ENCODE measurements around the gene STUM. TPM values are rescaled to one million over a fixed set of nuclear protein-coding genes. Genes with fewer than 3 reads are reported as not detected.

STUM gene
- total RNA-seq, 2 donors from 2014 or later: 1.0 to 3.2 TPM

- Histone ChIP-seq H3K27ac (no peak overlapping the region), H3K27me3 (no peaks in the 10 kb centered on the region), H3K4me3 (no peak overlapping the region), H3K9ac (ENCODE audit: low read depth in 2 of 2, low read length in 2 of 2) (no peak overlapping the region), H3K9me3 (no peaks in the 10 kb centered on the region), H3K36me3 (no peaks in the 10 kb centered on the region), H3K4me1 (no peaks in the 10 kb centered on the region)
- TF ChIP-seq CTCF (IDR thresholded peaks at IDR 0.05): no peak
- intact Hi-C loops (cut with DNase I): no loop called here
- no peak for DNase-seq
Observed at GRCh38 chr1:226599636-226600238, 51.2 kb downstream of the STUM start.

- H3K9me3 ChIP-seq: no peaks in the 10 kb centered on the region
- H3K27me3 ChIP-seq: no peaks in the 10 kb centered on the region
- H3K36me3 ChIP-seq: no peaks in the 10 kb centered on the region
- H3K9ac ChIP-seq (ENCODE audit: low read depth in 2 of 2, low read length in 2 of 2): no peak overlapping the region
- TF ChIP-seq CTCF (IDR thresholded peaks at IDR 0.05): no peak
- H3K4me3 ChIP-seq: no peak overlapping the region
- intact Hi-C loops (cut with DNase I): no loop called here
- H3K27ac ChIP-seq: no peak overlapping the region
- no peaks in the 10 kb centered on the region for H3K4me1 ChIP-seq
- no peak for DNase-seq
Observed at GRCh38 chr1:226600254-226600653, 51.7 kb downstream of the STUM start.

GRCh38 chr1:226601456-226601855 is 52.9 kb downstream of the STUM start:
- H3K4me3 ChIP-seq: no peak overlapping the region
- no peaks in the 10 kb centered on the region for H3K4me1 ChIP-seq
- intact Hi-C loops (cut with DNase I): no loop called here
- no peak overlapping the region for H3K27ac ChIP-seq
- no peaks in the 10 kb centered on the region for H3K27me3 ChIP-seq
- TF ChIP-seq CTCF (IDR thresholded peaks at IDR 0.05): no peak
- no peak overlapping the region for H3K9ac ChIP-seq (ENCODE audit: low read depth in 2 of 2, low read length in 2 of 2)
- H3K36me3 ChIP-seq: no peaks in the 10 kb centered on the region
- H3K9me3 ChIP-seq: no peaks in the 10 kb centered on the region
- no peak for DNase-seq

GRCh38 chr1:226602186-226603021 is 53.8 kb downstream of the STUM start:
- no peak for TF ChIP-seq CTCF (IDR thresholded peaks at IDR 0.05)
- peak overlapping the region in 1 of 2 donors; percentile 51 for H3K9ac ChIP-seq (ENCODE audit: low read depth in 2 of 2, low read length in 2 of 2)
- DNase-seq: peak; percentile 38
- H3K4me1 ChIP-seq: no peaks in the 10 kb centered on the region
- H3K27ac ChIP-seq: peak overlapping the region; percentile 73
- H3K4me3 ChIP-seq: no peak overlapping the region
- H3K9me3 ChIP-seq: no peaks in the 10 kb centered on the region
- no peaks in the 10 kb centered on the region for H3K27me3 ChIP-seq
- intact Hi-C loops (cut with DNase I): no loop called here
- H3K36me3 ChIP-seq: no peaks in the 10 kb centered on the region

GRCh38 chr1:226603022-226603857 is 54.7 kb downstream of the STUM start:
- no peaks in the 10 kb centered on the region for H3K9me3 ChIP-seq
- intact Hi-C loops (cut with DNase I): no loop called here
- TF ChIP-seq CTCF (IDR thresholded peaks at IDR 0.05): no peak
- DNase-seq: peak; percentile 53
- H3K27ac ChIP-seq: peak overlapping the region; percentile 73
- no peaks in the 10 kb centered on the region for H3K27me3 ChIP-seq
- H3K4me3 ChIP-seq: no peak overlapping the region
- no peak overlapping the region for H3K9ac ChIP-seq (ENCODE audit: low read depth in 2 of 2, low read length in 2 of 2)
- H3K4me1 ChIP-seq: no peaks in the 10 kb centered on the region
- H3K36me3 ChIP-seq: no peaks in the 10 kb centered on the region
